EH (cell line): Measurements from ENCODE around the gene PROM2.
A peak's percentile ranks its signal among the peaks of the same experiment; 100 is the strongest.
"Not testable (repeated sequence)": the region's sequence is repeated elsewhere in the genome, so short reads cannot be mapped to it uniquely, and the experiment has no call there.

Source experiments
- DNase-seq: peaks from one replicate; pipeline ENCODE4 v3.0.0-alpha.2; 2015; ENCODE audit warnings: low read depth

Gene PROM2

GRCh38 chr2:95268211-95269035 lies 5.8 kb upstream of the PROM2 start:
- DNase-seq, result no peak

- DNase-seq, result no peak
Measured at GRCh38 chr2:95269036-95269680, 5.1 kb upstream of the PROM2 start.

GRCh38 chr2:95269745-95270144 lies 4.5 kb upstream of the PROM2 start:
- not testable (repeated sequence) for DNase-seq

GRCh38 chr2:95270541-95271081 lies 3.6 kb upstream of the PROM2 start:
- no peak for DNase-seq

- no peak for DNase-seq
Measured at GRCh38 chr2:95271381-95271971, 2.8 kb upstream of the PROM2 start.

GRCh38 chr2:95272299-95272751 lies 1.9 kb upstream of the PROM2 start:
- no peak for DNase-seq

- DNase-seq, result no peak
Measured at GRCh38 chr2:95272781-95273180, 1.5 kb upstream of the PROM2 start.

GRCh38 chr2:95273566-95274290 lies 521 bp upstream of the PROM2 start:
- no peak for DNase-seq

GRCh38 chr2:95275151-95275515 lies 884 bp downstream of the PROM2 start:
- DNase-seq, result no peak

- no peak for DNase-seq
Measured at GRCh38 chr2:95275601-95276243, 1.5 kb downstream of the PROM2 start.

- no peak for DNase-seq
Measured at GRCh38 chr2:95276244-95276887, 2.1 kb downstream of the PROM2 start.

- no peak for DNase-seq
Measured at GRCh38 chr2:95276888-95277245, 2.6 kb downstream of the PROM2 start.

GRCh38 chr2:95277246-95277906 lies 3.1 kb downstream of the PROM2 start:
- peak; percentile 5 for DNase-seq

GRCh38 chr2:95278051-95278471 lies 3.8 kb downstream of the PROM2 start:
- peak; percentile 80 for DNase-seq

GRCh38 chr2:95278637-95279225 lies 4.5 kb downstream of the PROM2 start:
- DNase-seq, result no peak

GRCh38 chr2:95279435-95280035 lies 5.3 kb downstream of the PROM2 start:
- DNase-seq, result no peak

- DNase-seq, result no peak
Measured at GRCh38 chr2:95281071-95281470, 6.8 kb downstream of the PROM2 start.

- no peak for DNase-seq
Measured at GRCh38 chr2:95281786-95282185, 7.5 kb downstream of the PROM2 start.

- no peak for DNase-seq
Measured at GRCh38 chr2:95282458-95282857, 8.2 kb downstream of the PROM2 start.

- DNase-seq, result no peak
Measured at GRCh38 chr2:95283562-95283961, 9.3 kb downstream of the PROM2 start.
